MCF 10A (cell line): ENCODE data around the gene TMPRSS9. TPM values are rescaled to one million over a fixed set of nuclear protein-coding genes. Genes with fewer than 3 reads are reported as not detected.

Experiments used
- BruUV-seq: library from RNA; stranded (reverse); fragments of 400-500 nt; replicated peaks from 2 replicates; lab custom pipeline; 2021; lab: Mats Ljungman, UMichigan
- CTCF ChIA-PET: fragments of 300-600 bp; sonication (Branson Sonifier 250); formaldehyde crosslinking; extraction: SDS; loops from one replicate; lab custom pipeline; 2021; ENCODE audit warnings: antibody characterized with exemption, inconsistent platforms; lab: Yijun Ruan, JAX
- POLR2A ChIA-PET: fragments of 300-600, 350-650 bp; sonication (Branson Sonifier 250); formaldehyde crosslinking; extraction: SDS; loops from one replicate; lab custom pipeline; 2020; ENCODE audit warnings: antibody characterized with exemption, inconsistent platforms; lab: Yijun Ruan, JAX
- DNase-seq: peaks from one replicate; pipeline ENCODE4 v3.0.0-alpha.2; 2018; ENCODE audit not compliant: unreplicated experiment
- H3K27ac Mint-ChIP-seq: one replicate; pipeline ENCODE4 v1.8.0; 2022; ENCODE audit warnings: mild to moderate bottlenecking, low read depth, mixed read lengths; ENCODE audit not compliant: unreplicated experiment
- H3K27me3 Mint-ChIP-seq: one replicate; pipeline ENCODE4 v1.8.0; 2022; ENCODE audit warnings: mixed read lengths; ENCODE audit not compliant: insufficient read depth, unreplicated experiment
- H3K36me3 Mint-ChIP-seq: one replicate; pipeline ENCODE4 v1.8.0; 2022; ENCODE audit warnings: mild to moderate bottlenecking, moderate library complexity, mixed read lengths; ENCODE audit not compliant: insufficient read depth, unreplicated experiment
- H3K4me1 Mint-ChIP-seq: one replicate; pipeline ENCODE4 v1.8.0; 2022; ENCODE audit warnings: mixed read lengths; ENCODE audit not compliant: insufficient read depth, unreplicated experiment
- H3K4me3 Mint-ChIP-seq: one replicate; pipeline ENCODE4 v1.8.0; 2022; ENCODE audit warnings: mild to moderate bottlenecking, moderate library complexity, mixed read lengths; ENCODE audit not compliant: unreplicated experiment
- H3K9me3 Mint-ChIP-seq: one replicate; pipeline ENCODE4 v1.8.0; 2022; ENCODE audit warnings: mixed read lengths; ENCODE audit not compliant: unreplicated experiment
- intact Hi-C: fragments of 100-400 bp; cut with micrococcal nuclease; formaldehyde crosslinking; loops from 2 replicates; pipeline ENCODE4 v1.14.1; 2022
- total RNA-seq: library from RNA; stranded (reverse); gene quantifications from 2 replicates; pipeline ENCODE4 v1.2.3, GENCODE V29; 2022
- TF ChIP-seq, protein P1 (sequence below): fragments of 200-600 bp; IDR thresholded peaks from one replicate; pipeline ENCODE4 v1.8.0; 2022; ENCODE audit warnings: antibody characterized with exemption, mild to moderate bottlenecking; ENCODE audit not compliant: unreplicated experiment

TMPRSS9 gene
- total RNA-seq, 1 experiment from 2014 or later, result not detected

- no TSS peak for BruUV-seq
- ChIA-PET POLR2A (no interaction called here), CTCF (interaction anchor here (0.6 kb wide), 1 partner anchor 524 kb away, joined by 3 read pairs; no protein-coding TSS in a partner anchor)
- intact Hi-C loops, result no loop called here
- Mint-ChIP-seq H3K27me3 (no peaks in the 10 kb centered on the region), H3K36me3 (peaks cover 63% of the 10 kb centered on the region), H3K9me3 (no peaks in the 10 kb centered on the region), H3K27ac (no peak overlapping the region), H3K4me1 (no peaks in the 10 kb centered on the region), H3K4me3 (no peak overlapping the region)
- TF ChIP-seq, protein P1, sequence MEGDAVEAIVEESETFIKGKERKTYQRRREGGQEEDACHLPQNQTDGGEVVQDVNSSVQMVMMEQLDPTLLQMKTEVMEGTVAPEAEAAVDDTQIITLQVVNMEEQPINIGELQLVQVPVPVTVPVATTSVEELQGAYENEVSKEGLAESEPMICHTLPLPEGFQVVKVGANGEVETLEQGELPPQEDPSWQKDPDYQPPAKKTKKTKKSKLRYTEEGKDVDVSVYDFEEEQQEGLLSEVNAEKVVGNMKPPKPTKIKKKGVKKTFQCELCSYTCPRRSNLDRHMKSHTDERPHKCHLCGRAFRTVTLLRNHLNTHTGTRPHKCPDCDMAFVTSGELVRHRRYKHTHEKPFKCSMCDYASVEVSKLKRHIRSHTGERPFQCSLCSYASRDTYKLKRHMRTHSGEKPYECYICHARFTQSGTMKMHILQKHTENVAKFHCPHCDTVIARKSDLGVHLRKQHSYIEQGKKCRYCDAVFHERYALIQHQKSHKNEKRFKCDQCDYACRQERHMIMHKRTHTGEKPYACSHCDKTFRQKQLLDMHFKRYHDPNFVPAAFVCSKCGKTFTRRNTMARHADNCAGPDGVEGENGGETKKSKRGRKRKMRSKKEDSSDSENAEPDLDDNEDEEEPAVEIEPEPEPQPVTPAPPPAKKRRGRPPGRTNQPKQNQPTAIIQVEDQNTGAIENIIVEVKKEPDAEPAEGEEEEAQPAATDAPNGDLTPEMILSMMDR, result no peak
- DNase-seq, result no peak
Measured at GRCh38 chr19:2431318-2432055, 71.4 kb downstream of the TMPRSS9 start.

DNA sequence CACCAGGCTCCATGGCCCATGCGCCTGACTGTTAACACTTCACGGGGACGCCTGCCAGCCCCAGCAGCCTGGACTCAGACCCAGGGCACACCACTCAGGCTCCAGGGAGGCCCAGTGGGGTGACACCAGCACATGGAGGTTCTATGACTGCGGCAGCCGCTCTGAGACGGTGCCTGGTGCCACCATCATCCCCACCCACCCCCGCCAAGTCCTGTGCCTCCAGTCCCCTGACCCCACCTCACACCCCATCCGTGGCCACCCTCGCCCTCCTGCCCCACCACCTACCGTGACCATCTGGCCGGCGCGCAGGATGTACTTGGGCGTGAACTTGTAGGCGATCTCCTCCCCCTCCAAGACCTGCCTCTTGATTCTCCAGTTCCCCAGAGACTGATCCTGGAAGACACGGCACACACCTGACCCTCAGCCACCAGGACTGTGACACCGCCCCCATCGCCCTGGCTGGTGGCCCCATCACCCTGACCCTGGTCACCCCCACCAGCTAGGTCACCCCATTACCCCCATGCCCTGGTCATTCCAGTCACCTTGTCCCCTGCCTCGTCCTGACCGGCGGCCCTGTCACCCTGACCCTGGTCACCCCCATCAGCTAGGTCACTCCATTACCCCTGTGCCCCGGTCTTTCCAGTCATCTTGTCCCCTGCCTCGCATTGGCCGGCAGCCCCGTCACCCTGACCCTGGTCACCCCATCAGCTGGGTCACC lies 72.2 kb downstream of the TMPRSS9 start:
- Mint-ChIP-seq H3K27ac (no peak overlapping the region), H3K27me3 (no peaks in the 10 kb centered on the region), H3K9me3 (no peaks in the 10 kb centered on the region), H3K36me3 (peaks cover 63% of the 10 kb centered on the region), H3K4me1 (no peaks in the 10 kb centered on the region), H3K4me3 (no peak overlapping the region)
- TF ChIP-seq, protein P1, result no peak
- DNase-seq, result no peak
- intact Hi-C loops, result no loop called here
- POLR2A ChIA-PET, result no interaction called here
- no TSS peak for BruUV-seq
- CTCF ChIA-PET, result no interaction called here

DNA sequence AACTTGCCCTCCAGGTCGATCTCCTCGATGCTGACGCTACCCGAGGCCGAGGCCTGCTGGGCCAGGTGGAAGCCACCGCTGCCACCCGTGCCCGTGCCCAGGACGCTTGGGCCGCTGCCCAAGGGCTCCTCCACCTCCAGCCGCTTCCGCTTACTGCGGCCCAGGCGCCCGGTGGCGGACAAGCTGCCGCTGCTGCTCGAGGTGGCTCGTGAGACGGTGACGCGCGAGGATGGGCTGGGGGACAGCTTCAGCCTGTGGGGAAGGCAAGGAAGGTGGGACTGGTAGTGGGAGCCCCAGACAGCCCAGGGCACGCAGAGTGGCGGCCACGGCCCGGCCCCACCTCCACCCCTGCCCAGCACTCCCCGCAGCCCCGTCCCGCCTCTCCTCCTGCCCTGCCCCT lies 73.8 kb downstream of the TMPRSS9 start:
- CTCF ChIA-PET, result interaction anchor here (1.1 kb wide), 1 partner anchor 23 kb away, joined by 3 read pairs; the partner anchor contains the start of gene LMNB2

More for the DNA sequence above, 73.8 kb downstream of the TMPRSS9 start:
- Mint-ChIP-seq H3K9me3 (no peaks in the 10 kb centered on the region), H3K4me3 (no peak overlapping the region), H3K36me3 (peaks cover 61% of the 10 kb centered on the region), H3K27ac (no peak overlapping the region), H3K4me1 (no peaks in the 10 kb centered on the region), H3K27me3 (no peaks in the 10 kb centered on the region)
- POLR2A ChIA-PET, result no interaction called here
- BruUV-seq, result no TSS peak
- intact Hi-C loops, result no loop called here
- no peak for DNase-seq
- TF ChIP-seq, protein P1, result no peak
